ENCODE results near the gene DPP4.

DPP4 gene

DNA sequence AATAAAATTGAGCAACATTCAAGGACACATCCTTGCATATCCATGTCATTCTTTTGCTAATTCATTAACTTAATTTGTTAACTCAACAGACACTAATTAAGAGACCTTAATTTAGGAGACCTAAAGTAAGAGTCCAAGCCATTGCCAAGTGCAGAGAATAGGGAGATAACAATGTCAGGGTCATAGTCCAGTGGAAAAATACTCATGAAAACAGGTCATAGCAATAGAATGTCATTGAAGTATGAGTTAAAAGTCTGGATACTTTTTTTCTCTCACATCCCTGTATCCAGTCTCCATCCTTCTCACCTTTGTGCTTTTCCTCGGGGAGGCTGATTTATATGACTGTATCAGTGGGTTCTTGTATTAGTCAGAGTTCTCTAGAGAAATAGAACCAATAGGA, 26.6 kb upstream of the DPP4 start:
- H3K36me3 Mint-ChIP-seq (ENCODE audit: insufficient read depth) = no peaks in the 10 kb centered on the region
- no peaks in the 10 kb centered on the region for H3K4me1 Mint-ChIP-seq (ENCODE audit: low read depth in 2 of 2)
- no peak overlapping the region for H3K27ac Mint-ChIP-seq
- peaks cover 8 to 13% of the 10 kb centered on the region in 2 donors for H3K27me3 Mint-ChIP-seq
- H3K9me3 Mint-ChIP-seq = no peaks in the 10 kb centered on the region
- DNase-seq (no peak), ATAC-seq (replicated peaks) (no peak)
- no peak overlapping the region for H3K4me3 Mint-ChIP-seq

DNA sequence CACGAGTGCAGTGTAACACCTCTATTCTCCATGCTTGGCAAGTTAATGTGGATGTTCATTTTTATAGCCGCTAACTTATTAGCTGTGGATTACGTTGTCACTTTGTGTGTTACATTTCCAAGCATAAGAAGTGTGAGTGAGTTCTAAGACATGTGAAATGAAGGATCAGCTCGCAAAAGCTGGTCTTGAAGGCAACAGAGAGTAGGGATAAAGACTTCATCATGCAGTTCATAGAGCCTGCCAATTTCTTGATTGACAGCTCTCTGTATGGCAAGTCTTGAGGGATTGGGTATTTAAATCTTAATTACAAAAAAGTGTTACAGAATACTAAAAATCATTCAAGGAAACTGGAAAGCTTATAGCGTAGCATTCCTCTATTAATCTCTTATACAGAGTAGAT, 25.8 kb upstream of the DPP4 start:
- H3K27ac Mint-ChIP-seq = no peak overlapping the region
- DNase-seq (no peak), ATAC-seq (replicated peaks) (no peak)
- no peaks in the 10 kb centered on the region for H3K36me3 Mint-ChIP-seq (ENCODE audit: insufficient read depth)
- no peak overlapping the region for H3K4me3 Mint-ChIP-seq
- peaks cover 8 to 13% of the 10 kb centered on the region in 2 donors for H3K27me3 Mint-ChIP-seq
- no peaks in the 10 kb centered on the region for H3K4me1 Mint-ChIP-seq (ENCODE audit: low read depth in 2 of 2)
- H3K9me3 Mint-ChIP-seq = no peaks in the 10 kb centered on the region

GRCh38 chr2:162092658-162093556, 18.9 kb upstream of the DPP4 start:
- DNase-seq (no peak), ATAC-seq (replicated peaks) (no peak)
- Mint-ChIP-seq H3K36me3 (ENCODE audit: insufficient read depth) (no peaks in the 10 kb centered on the region), H3K4me1 (ENCODE audit: low read depth in 2 of 2) (peaks cover 0 to 4% of the 10 kb centered on the region in 2 donors), H3K27ac (no peak overlapping the region), H3K4me3 (no peak overlapping the region), H3K9me3 (no peaks in the 10 kb centered on the region), H3K27me3 (peaks cover 0 to 4% of the 10 kb centered on the region in 2 donors)

DNA sequence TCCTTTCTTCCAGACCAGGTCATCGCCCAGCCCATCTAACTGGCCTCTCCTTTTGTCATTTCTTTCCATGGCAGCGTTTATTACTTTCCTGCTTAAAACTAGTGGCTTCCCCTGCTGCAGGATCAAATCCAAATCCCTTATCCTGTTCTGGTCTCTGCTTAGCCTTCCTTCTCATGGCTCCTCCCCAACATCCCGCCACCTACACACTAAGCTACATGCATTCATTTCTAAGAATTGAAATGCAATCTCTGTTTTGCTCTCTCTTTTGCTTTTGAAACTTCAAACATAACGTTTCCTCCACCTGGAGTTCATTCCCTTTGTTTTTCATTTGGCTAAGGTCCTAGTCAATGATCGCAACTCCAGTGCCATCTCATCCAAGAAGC, 18.0 kb upstream of the DPP4 start:
- no peaks in the 10 kb centered on the region for H3K27me3 Mint-ChIP-seq
- H3K27ac Mint-ChIP-seq = no peak overlapping the region
- H3K4me3 Mint-ChIP-seq = no peak overlapping the region
- no peaks in the 10 kb centered on the region for H3K36me3 Mint-ChIP-seq (ENCODE audit: insufficient read depth)
- H3K9me3 Mint-ChIP-seq = no peaks in the 10 kb centered on the region
- ATAC-seq (replicated peaks) = no peak
- H3K4me1 Mint-ChIP-seq (ENCODE audit: low read depth in 2 of 2) = peaks cover 0 to 4% of the 10 kb centered on the region in 2 donors
- DNase-seq = no peak

DNA sequence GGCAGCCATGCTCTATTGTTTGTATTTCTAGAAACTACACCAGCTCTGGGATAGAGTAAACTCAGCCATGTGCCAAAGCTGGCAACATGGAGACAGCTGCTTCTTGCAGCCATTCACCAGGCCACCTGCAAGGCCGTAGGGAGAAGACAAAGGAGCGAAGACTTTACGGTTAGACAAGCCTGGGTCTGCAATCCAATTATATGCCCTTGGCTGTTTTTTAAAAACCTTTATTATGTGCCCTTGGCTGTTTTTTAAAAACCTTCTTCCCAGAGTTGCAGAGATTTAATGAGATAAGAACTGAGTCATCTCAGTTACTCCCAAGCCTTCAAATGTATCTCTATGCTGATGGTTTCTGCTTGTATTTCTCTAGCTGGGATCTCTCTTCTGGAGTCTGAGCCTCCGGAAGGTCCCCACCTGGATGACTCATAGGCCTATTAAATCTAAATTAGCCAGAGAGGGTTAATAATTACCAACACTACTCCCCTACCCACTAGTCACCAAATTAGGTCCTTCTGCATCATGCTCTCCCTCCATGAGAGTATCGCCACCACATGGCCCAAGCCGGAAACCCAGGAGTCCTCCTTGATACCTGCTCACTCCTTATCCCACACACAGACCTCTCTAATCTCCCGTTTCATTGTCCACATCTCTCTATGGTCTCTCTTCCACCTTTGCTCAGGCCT, 17.5 kb upstream of the DPP4 start:
- H3K4me1 Mint-ChIP-seq (ENCODE audit: low read depth in 2 of 2) = peaks cover 0 to 4% of the 10 kb centered on the region in 2 donors
- no peak overlapping the region for H3K27ac Mint-ChIP-seq
- H3K36me3 Mint-ChIP-seq (ENCODE audit: insufficient read depth) = no peaks in the 10 kb centered on the region
- H3K4me3 Mint-ChIP-seq = no peak overlapping the region
- DNase-seq (no peak), ATAC-seq (replicated peaks) (peak; percentile 27)
- no peaks in the 10 kb centered on the region for H3K27me3 Mint-ChIP-seq
- H3K9me3 Mint-ChIP-seq = no peaks in the 10 kb centered on the region

GRCh38 chr2:162090109-162090508, 16.1 kb upstream of the DPP4 start:
- H3K36me3 Mint-ChIP-seq (ENCODE audit: insufficient read depth) = no peaks in the 10 kb centered on the region
- no peak overlapping the region for H3K4me3 Mint-ChIP-seq
- no peak for DNase-seq
- H3K4me1 Mint-ChIP-seq (ENCODE audit: low read depth in 2 of 2) = peaks cover 0 to 4% of the 10 kb centered on the region in 2 donors
- no peaks in the 10 kb centered on the region for H3K9me3 Mint-ChIP-seq
- ATAC-seq (replicated peaks) = no peak
- H3K27ac Mint-ChIP-seq = no peak overlapping the region
- H3K27me3 Mint-ChIP-seq = no peaks in the 10 kb centered on the region

DNA sequence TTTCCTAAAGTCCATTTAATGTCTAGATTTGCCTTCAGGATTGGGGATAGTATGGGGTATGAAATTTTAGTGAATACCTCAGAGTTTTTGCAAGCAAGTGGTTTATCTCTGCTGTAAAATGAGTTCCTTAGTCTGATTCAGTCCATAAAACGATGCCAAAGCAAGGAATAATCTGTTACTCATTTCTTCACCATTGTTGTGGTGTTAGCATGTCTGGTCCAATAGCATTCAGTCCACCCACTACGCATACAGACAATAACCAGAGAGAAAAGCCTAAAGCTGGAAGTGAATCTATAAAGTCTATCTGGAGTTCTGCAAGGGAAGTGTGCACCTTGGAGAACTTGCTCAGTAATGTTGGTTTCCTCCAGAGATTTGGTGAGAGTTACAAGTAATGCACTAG, 12.9 kb upstream of the DPP4 start:
- no peaks in the 10 kb centered on the region for H3K9me3 Mint-ChIP-seq
- DNase-seq = no peak
- no peak overlapping the region for H3K27ac Mint-ChIP-seq
- peaks cover 0 to 9% of the 10 kb centered on the region in 2 donors for H3K27me3 Mint-ChIP-seq
- H3K4me1 Mint-ChIP-seq (ENCODE audit: low read depth in 2 of 2) = peaks cover 0 to 1% of the 10 kb centered on the region in 2 donors
- no peaks in the 10 kb centered on the region for H3K36me3 Mint-ChIP-seq (ENCODE audit: insufficient read depth)
- H3K4me3 Mint-ChIP-seq = no peak overlapping the region
- no peak for ATAC-seq (replicated peaks)

DNA sequence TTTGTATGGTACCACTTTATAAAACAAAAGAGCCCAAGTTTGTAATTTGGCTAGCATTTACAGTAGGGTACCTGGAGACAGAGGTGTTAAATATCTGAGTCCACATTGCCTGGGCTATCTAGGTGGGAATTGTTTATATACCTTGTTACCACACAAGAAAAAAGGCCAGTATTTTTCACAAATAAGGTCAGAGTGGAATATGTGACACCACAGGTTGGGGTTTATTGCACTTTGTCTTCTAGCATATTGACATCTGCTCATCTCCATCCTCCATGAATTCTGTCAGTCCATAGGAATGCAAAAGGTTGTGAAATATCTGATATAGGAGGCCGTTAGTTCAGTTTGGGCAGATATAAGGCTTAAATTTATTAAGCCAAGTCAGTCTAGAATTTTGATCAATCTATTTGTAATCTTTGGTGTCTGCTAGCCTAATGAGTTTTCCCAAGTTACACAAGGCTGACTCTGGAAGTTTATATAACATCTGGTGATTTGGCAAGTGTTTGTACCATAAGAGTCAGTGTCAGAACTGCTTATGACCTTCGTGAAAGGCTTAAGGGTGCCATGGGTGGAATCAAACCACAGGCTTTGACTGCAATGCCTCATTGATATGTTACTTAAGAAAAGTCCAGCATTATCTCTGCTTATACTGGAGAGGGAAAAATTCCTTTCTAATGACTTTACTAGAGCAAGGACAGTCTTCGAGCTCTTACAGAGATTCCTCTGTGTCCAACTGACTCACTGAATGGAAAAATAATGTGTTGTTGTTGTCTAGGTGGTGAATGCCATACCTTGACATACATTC, 11.3 kb upstream of the DPP4 start:
- H3K36me3 Mint-ChIP-seq (ENCODE audit: insufficient read depth) = no peaks in the 10 kb centered on the region
- H3K4me3 Mint-ChIP-seq = no peak overlapping the region
- H3K9me3 Mint-ChIP-seq = no peaks in the 10 kb centered on the region
- ATAC-seq (replicated peaks) (no peak), DNase-seq (no peak)
- H3K4me1 Mint-ChIP-seq (ENCODE audit: low read depth in 2 of 2) = no peaks in the 10 kb centered on the region
- no peak overlapping the region for H3K27ac Mint-ChIP-seq
- H3K27me3 Mint-ChIP-seq = peaks cover 0 to 9% of the 10 kb centered on the region in 2 donors

DNA sequence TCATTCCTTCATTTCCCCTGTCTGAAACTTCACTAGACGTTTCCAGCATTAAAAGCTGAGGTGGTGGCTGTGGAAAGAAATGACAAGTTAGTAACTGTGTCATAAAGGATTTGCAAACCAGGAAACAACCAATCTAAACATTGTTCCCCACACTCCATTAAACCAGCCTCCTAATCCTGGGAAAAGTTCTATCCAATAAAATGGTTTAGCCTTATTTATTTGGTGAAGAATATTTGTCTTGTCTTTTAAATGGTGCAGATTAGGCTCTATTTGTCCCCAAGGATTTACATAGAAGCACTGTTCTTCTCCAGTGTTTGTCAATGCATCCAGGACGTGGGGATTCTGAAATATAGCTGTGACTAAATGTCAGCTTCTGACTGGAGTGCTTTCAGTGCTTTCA, 10.5 kb upstream of the DPP4 start:
- no peaks in the 10 kb centered on the region for H3K4me1 Mint-ChIP-seq (ENCODE audit: low read depth in 2 of 2)
- DNase-seq (no peak), ATAC-seq (replicated peaks) (no peak)
- H3K36me3 Mint-ChIP-seq (ENCODE audit: insufficient read depth) = no peaks in the 10 kb centered on the region
- H3K27ac Mint-ChIP-seq = no peak overlapping the region
- peaks cover 0 to 9% of the 10 kb centered on the region in 2 donors for H3K27me3 Mint-ChIP-seq
- H3K4me3 Mint-ChIP-seq = no peak overlapping the region
- no peaks in the 10 kb centered on the region for H3K9me3 Mint-ChIP-seq

DNA sequence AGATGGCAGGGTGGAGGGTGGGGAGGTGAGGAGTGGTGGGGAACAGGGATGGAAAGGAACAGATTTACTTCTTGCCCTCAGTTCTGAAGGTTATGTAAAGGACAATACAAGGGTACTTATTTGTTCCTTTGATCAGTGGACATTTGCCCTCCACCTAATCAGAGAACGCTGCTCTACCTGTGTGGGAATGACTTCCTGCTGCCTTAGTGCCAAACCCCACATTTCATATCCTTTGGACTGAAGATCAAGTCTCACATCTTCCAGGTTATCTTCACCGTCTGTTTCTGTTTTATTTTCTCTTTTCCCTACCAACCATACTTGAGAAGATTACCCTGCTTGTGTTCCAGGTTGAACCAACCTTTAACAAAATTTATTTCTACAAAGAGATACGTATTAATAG, 8.7 kb upstream of the DPP4 start:
- Mint-ChIP-seq H3K36me3 (ENCODE audit: insufficient read depth) (no peaks in the 10 kb centered on the region), H3K27ac (no peak overlapping the region), H3K27me3 (peaks cover 0 to 9% of the 10 kb centered on the region in 2 donors), H3K9me3 (no peaks in the 10 kb centered on the region), H3K4me3 (no peak overlapping the region), H3K4me1 (ENCODE audit: low read depth in 2 of 2) (no peaks in the 10 kb centered on the region)
- DNase-seq (no peak), ATAC-seq (replicated peaks) (no peak)

DNA sequence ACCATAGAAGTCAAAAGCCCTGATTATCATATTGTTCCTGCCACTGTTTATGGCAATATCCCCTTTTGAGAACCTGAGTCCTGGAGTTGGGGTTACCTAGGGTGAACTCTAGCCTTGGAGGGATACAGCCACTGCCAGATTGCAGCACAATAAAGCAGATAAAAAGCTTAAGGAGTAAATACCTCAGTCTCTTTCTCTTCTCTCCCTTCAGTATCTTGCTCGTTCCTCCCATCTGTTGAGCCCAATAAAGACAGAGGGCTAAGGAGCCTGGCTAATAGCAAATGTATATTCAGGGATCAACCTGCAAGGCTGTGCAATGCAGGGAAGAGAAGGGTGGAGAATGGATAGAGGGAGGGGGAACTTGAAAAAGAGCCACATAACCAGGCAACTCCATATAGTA, 8.0 kb upstream of the DPP4 start:
- Mint-ChIP-seq H3K27me3 (peaks cover 0 to 9% of the 10 kb centered on the region in 2 donors), H3K36me3 (ENCODE audit: insufficient read depth) (no peaks in the 10 kb centered on the region), H3K4me1 (ENCODE audit: low read depth in 2 of 2) (no peaks in the 10 kb centered on the region), H3K27ac (no peak overlapping the region), H3K4me3 (no peak overlapping the region), H3K9me3 (no peaks in the 10 kb centered on the region)
- DNase-seq (no peak), ATAC-seq (replicated peaks) (no peak)

GRCh38 chr2:162079514-162079913, 5.5 kb upstream of the DPP4 start:
- H3K4me1 Mint-ChIP-seq (ENCODE audit: low read depth in 2 of 2) = peaks cover 0 to 4% of the 10 kb centered on the region in 2 donors
- no peak overlapping the region for H3K4me3 Mint-ChIP-seq
- DNase-seq (no peak), ATAC-seq (replicated peaks) (no peak)
- H3K36me3 Mint-ChIP-seq (ENCODE audit: insufficient read depth) = no peaks in the 10 kb centered on the region
- no peak overlapping the region for H3K27ac Mint-ChIP-seq
- H3K9me3 Mint-ChIP-seq = no peaks in the 10 kb centered on the region
- peaks cover 9% of the 10 kb centered on the region in 2 donors for H3K27me3 Mint-ChIP-seq

DNA sequence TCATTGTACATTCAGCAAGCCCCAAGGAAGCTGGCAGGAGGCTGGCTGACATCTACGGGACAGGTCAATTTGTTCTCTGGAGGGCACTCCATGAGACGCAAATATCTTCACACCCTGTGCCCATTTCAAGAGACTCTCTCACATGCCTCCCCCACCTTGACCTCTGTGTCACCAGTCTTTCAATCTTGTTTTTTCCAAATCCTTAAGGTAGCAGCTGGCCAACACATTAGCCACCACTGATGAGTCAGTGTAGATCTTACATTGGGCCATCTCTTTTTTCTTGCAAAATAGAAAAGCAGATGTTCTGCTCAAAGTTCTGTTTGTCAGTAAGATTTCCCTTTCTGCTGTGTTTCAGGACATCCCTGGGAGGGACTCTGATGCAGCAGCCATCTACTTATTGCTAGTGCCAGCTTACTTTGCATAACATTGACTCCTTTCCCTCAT, 1.7 kb upstream of the DPP4 start:
- peak overlapping the region in 1 of 2 donors; percentile 38 for H3K4me3 Mint-ChIP-seq
- peaks cover 7% of the 10 kb centered on the region for H3K36me3 Mint-ChIP-seq (ENCODE audit: insufficient read depth)
- no peak for DNase-seq
- peaks cover 8 to 12% of the 10 kb centered on the region in 2 donors for H3K4me1 Mint-ChIP-seq (ENCODE audit: low read depth in 2 of 2)
- H3K27ac Mint-ChIP-seq = no peak overlapping the region
- no peak for ATAC-seq (replicated peaks)
- H3K9me3 Mint-ChIP-seq = no peaks in the 10 kb centered on the region
- H3K27me3 Mint-ChIP-seq = peaks cover 0 to 18% of the 10 kb centered on the region in 2 donors
